Measurements from ENCODE around the gene RAB33A. TPM values are rescaled to one million over a fixed set of nuclear protein-coding genes. Genes with fewer than 3 reads are reported as not detected.

RAB33A gene
- total and polyA plus RNA-seq, 2 of the 4 experiments (the other 2 are of a cell fraction), result 1.6 to 1.8 TPM

GRCh38 chrX:130179170-130179569 lies 7.4 kb downstream of the RAB33A start:
- Histone ChIP-seq H3K9ac (ENCODE audit: low read depth, low read length) (no peak overlapping the region), H3K27ac (ENCODE audit: insufficient read depth, low read length) (no peak overlapping the region), H3K14ac (replicated peaks; ENCODE audit: low read depth, low read length) (no peak overlapping the region), H2AFZ (replicated peaks; ENCODE audit: low read length, poor library complexity) (no peak overlapping the region), H3K18ac (ENCODE audit: low read depth, low read length) (no peak overlapping the region), H2BK120ac (ENCODE audit: low read depth, low read length) (no peak overlapping the region), H3K9me3 (ENCODE audit: control insufficient read depth, insufficient read depth, low read length) (no peaks in the 10 kb centered on the region), H3K4me2 (ENCODE audit: low read depth, low read length) (no peak overlapping the region), H3K4me3 (ENCODE audit: insufficient read depth, low read depth, low read length) (no peak overlapping the region), H3K4ac (ENCODE audit: low read depth, low read length) (no peak overlapping the region), H3K9me1 (ENCODE audit: insufficient read depth, low read length) (peaks cover 5% of the 10 kb centered on the region), H3K23ac (ENCODE audit: low read depth, low read length) (no peak overlapping the region), H4K91ac (ENCODE audit: insufficient read depth, low read depth, low read length) (no peak overlapping the region), H4K8ac (ENCODE audit: low read depth in 2 of 2, low read length in 2 of 2) (no peak overlapping the region), H2AK5ac (ENCODE audit: low read depth, low read length) (no peak overlapping the region), H2BK15ac (ENCODE audit: low read depth, low read length) (no peak overlapping the region), H3K79me1 (ENCODE audit: low read depth in 1 of 2, low read length in 2 of 2) (no peaks in the 10 kb centered on the region), H4K20me1 (ENCODE audit: insufficient read depth, low read length) (no peaks in the 10 kb centered on the region; the same call in 1 of the 2 replicates), H3K27me3 (ENCODE audit: control insufficient read depth, insufficient read depth, low read length) (peaks cover 2% of the 10 kb centered on the region; the same call in 1 of the 2 replicates), H2BK20ac (ENCODE audit: low read depth, low read length) (no peak overlapping the region), H3K36me3 (ENCODE audit: control insufficient read depth, insufficient read depth, low read length) (no peaks in the 10 kb centered on the region), H3K4me1 (ENCODE audit: control insufficient read depth, insufficient read depth, low read length) (peaks cover 4% of the 10 kb centered on the region; the same call in 1 of the 2 replicates), H2AK9ac (replicated peaks; ENCODE audit: low read depth, low read length, poor library complexity) (no peak overlapping the region), H4K5ac (ENCODE audit: low read depth, low read length) (no peak overlapping the region), H2BK5ac (ENCODE audit: low read depth, low read length, poor library complexity, severe bottlenecking) (no peak overlapping the region), H3K56ac (ENCODE audit: extremely low read depth, insufficient read depth, low read length) (no peak overlapping the region)
- TF ChIP-seq CEBPB (IDR thresholded peaks at IDR 0.05; ENCODE audit: low read depth, low read length) (no peak), RFX5 (IDR thresholded peaks at IDR 0.05; ENCODE audit: low read depth, low read length) (no peak)
- no peak for DNase-seq
- in situ Hi-C loops (cut with MboI; ENCODE audit: low sequenced_read_pairs) (loop anchor here (25.0 kb wide), 1 partner anchor 567 kb away; no protein-coding TSS in a partner anchor), dilution Hi-C loops (cut with HindIII; ENCODE audit: low sequenced_read_pairs, unreplicated experiment) (no loop called here), intact Hi-C loops (cut with micrococcal nuclease) (no loop called here)
- ChIA-PET POLR2A (ENCODE audit: unreplicated experiment) (interaction anchor here (0.6 kb wide), 1 partner anchor 223 kb away, joined by 5 read pairs; no protein-coding TSS in a partner anchor), CTCF (no interaction called here)
- no TSS peak for BruUV-seq (replicated peaks)
- WGBS, 2 experiments (ENCODE audit: extremely low coverage in 2 of 2, insufficient read length in 1 of 2), result no CpG with 5 or more reads among the region's 5 CpGs
- no peak for ATAC-seq (ENCODE audit: low read depth)

All from IMR-90 (cell line).